Stimulated activated naive CD4-positive, alpha-beta T cell (primary cell): Measurements from ENCODE around the gene CFTR.
"Not testable (repeated sequence)": the region's sequence is repeated elsewhere in the genome, so short reads cannot be mapped to it uniquely, and the experiment has no call there.

ENCODE experiments used
- DNase-seq, 6 experiments: peaks; one replicate each; lab custom pipeline; 2025; lab: John Stamatoyannopoulos, UW

The CFTR gene

GRCh38 chr7:117689406-117689805 is 209.6 kb downstream of the CFTR start:
- no peak for DNase-seq

DNA sequence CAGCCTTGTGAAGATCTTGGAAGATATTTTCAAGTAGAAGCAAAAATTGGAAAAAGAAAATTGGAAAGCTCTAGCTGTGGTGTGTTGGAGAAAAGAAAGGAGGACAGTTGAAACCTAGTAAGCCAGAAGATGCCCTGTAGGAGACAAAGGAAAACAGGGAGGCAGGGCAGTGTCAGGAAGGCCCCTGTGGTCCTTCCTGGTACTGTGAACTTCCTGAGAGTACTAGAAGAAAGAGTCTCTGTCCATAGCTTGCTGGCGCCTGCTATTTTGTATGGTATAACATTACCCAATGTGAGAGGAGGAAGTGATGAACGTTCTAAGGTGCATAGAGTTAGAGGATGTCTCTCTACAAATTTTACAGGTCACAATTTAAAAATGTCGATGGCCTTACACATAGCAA is 210.3 kb downstream of the CFTR start:
- no peak for DNase-seq

DNA sequence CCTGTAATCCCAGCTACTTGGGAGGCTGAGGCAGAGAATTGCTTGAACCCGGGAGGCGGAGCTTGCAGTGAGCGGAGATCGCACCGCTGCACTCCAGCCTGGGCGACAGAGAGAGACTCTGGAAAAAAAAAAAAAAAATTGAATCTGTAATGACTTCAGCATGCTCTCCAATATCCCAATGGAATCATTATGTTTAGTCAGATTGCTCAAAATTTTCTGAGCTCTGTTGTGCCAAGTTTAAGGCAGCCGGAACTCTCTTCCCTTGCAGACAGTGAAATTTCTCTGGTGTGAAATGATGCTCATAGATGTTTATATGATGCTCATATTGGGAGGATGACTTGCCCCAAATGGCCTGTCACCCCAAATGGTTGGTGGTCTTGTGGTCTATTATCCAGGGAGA is 212.5 kb downstream of the CFTR start:
- DNase-seq, result no peak

- no peak for DNase-seq
Observed at GRCh38 chr7:117698018-117698417, 218.2 kb downstream of the CFTR start.

- DNase-seq, result no peak
Observed at GRCh38 chr7:117704063-117704462, 224.2 kb downstream of the CFTR start.

- DNase-seq, result no peak
Observed at GRCh38 chr7:117705630-117706029, 225.8 kb downstream of the CFTR start.

- no peak for DNase-seq
Observed at GRCh38 chr7:117706210-117706609, 226.4 kb downstream of the CFTR start.

DNA sequence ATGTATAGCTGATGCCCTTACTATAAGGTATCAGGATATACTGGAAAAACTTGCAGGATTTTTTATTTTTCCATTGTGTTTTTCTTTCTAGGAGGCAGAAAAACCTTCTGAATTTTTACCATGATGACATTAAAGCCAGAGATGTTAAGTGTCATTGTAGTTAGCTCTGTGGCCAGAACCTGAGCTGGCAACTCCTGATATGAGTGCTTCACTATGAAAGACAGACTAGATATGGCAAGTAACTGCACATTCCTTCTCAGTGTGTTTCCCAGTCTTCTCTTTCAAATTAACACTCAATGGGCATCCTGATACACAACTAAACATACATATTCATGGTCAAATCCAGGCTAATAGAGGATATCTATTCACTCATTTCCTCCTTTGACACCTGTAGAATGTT is 227.3 kb downstream of the CFTR start:
- DNase-seq, result no peak

- not testable (repeated sequence) for DNase-seq
Observed at GRCh38 chr7:117708173-117708572, 228.3 kb downstream of the CFTR start.

DNA sequence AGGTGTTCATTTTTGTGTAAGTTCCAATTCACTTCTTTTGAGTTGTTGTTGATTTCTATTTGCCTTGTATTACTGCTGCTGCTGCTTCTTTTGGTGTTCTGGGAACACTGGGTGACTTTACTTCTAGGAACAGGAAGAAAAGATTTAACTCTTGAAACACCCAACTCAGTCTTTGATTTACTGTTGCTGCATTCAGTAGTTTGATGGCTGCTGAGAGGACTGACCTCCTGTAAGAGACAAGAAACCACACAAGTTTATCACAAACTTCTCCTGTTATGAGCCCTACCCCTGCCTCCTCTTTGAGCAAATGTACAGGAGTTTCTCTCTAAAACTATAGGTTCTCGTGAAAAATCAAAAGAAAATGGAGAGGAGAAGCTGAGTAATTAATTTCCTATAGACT is 231.7 kb downstream of the CFTR start:
- DNase-seq, result no peak

DNA sequence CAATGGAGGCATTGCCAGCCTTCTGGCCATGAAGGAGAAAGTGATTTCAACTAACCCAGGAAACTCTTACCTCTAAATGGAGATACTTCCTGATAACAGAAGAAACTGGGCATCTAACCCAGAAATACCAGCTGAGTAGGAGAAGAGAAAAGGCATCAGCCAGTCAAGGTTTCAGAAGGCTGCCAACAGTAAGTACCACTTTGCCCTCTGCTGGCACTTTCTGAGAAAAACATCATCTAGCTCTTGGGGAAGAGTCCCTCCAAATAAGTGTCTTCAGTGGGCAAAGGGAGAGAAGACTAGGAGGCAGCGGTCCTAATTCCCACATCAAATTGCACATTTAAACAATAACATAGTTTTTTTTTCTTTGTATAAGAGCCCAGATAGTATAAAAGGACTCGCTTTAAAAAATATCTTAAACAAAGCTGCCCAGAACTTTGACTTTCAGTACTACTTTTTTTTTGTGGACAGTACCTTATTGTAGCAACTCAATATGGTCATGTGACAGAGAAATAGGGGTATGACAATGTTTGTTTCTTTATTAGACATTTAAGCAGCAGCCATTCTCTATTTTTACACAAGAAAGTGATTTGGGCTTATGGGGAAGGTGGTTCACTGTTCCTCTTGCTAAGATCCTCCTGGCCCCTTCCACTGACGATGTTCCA is 236.1 kb downstream of the CFTR start:
- DNase-seq, result no peak

DNA sequence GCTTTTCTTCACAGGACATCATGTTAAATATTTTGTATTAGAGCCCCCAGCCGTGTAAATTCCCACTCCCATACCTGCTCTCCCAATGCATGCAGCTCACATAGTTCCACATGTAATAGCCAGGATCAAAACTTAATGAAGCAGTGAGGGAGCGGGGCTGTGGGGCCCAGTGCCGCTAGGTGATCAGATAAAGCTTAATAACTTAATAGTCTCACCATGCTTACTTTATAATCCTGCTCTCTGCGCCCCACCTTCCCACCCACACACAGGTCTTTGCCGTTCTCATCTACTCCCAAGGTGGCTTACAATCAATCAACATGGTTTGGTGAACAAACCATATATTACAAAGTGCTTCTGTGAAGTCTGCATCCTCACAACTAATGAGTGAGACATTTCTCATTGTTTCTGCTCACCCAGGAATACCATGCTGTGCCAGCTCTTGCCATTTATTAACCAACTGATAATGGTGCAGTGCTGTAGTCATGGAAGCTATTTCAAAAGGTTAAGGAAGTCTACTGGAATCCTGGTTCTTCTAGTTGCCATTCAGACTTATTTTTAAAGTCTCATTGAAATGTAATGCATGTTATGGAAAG is 237.0 kb downstream of the CFTR start:
- no peak for DNase-seq

GRCh38 chr7:117717357-117717756 is 237.5 kb downstream of the CFTR start:
- no peak for DNase-seq
